Psoas muscle (tissue), 8 donors: Measurements from ENCODE around the gene KIF12. TPM values are rescaled to one million over a fixed set of nuclear protein-coding genes. Genes with fewer than 3 reads are reported as not detected.

Source experiments
- ATAC-seq, 4 donors: fragments of 200-7000 bp; cut with Tn5 transposase; one replicate each; pipeline ENCODE4 v1.9.1; 2020; ENCODE audit warnings: moderate library complexity in 3 of 4, mild to moderate bottlenecking in 2 of 4
- DNase-seq, 2 donors: peaks; one replicate each; pipeline ENCODE4 v3.0.0-alpha.2; 2020
- H3K27ac ChIP-seq: fragments of 200-600 bp; one replicate; pipeline ENCODE4 v1.8.0; 2022
- H3K27me3 ChIP-seq, 3 donors: fragments of 200-600 bp in 1 of 3; one replicate each; pipeline versions ENCODE4 v1.6.1 to v1.8.0; 2013 to 2022; ENCODE audit warnings: low read length in 2 of 3, mild to moderate bottlenecking in 2 of 3, moderate library complexity in 1 of 3; ENCODE audit not compliant: insufficient read depth in 3 of 3
- H3K36me3 ChIP-seq, 2 donors: fragments of 200-600 bp in 1 of 2; one replicate each; pipeline versions ENCODE4 v1.6.1 to v1.8.0; 2013 to 2022; ENCODE audit warnings: low read depth in 1 of 2, mild to moderate bottlenecking in 1 of 2, moderate library complexity in 1 of 2; ENCODE audit not compliant: insufficient read depth in 1 of 2
- H3K4me1 ChIP-seq: fragments of 200-600 bp; one replicate; pipeline ENCODE4 v1.8.0; 2022
- H3K4me3 ChIP-seq: fragments of 200-600 bp; one replicate; pipeline ENCODE4 v1.8.0; 2022; ENCODE audit warnings: mild to moderate bottlenecking
- H3K9me3 ChIP-seq: fragments of 200-600 bp; one replicate; pipeline ENCODE4 v1.8.0; 2022
- CTCF ChIP-seq: fragments of 200-600 bp; IDR thresholded peaks from one replicate; pipeline ENCODE4 v1.8.0; 2022; ENCODE audit warnings: antibody characterized with exemption
- WGBS, 3 donors: extraction: QIAGEN DNeasy Blood & Tissue Kit; methylation state at CpG; one replicate each; pipeline versions ENCODE4 v1.1.6 to v1.1.7; 2013; 5-methylcytosine and 5-hydroxymethylcytosine counted together
- intact Hi-C, 2 donors: fragments of 100-400 bp; cut with DNase I; formaldehyde crosslinking; loops; one replicate each; pipeline versions ENCODE4 v1.11.0 to v1.14.2; 2022
- polyA plus RNA-seq, 3 donors: library from polyadenylated mRNA; stranded (reverse); fragments of 200-250 nt; gene quantifications; one replicate each; pipeline ENCODE4 v1.2.3, GENCODE V29; 2013
- total RNA-seq, 4 donors: library from RNA; stranded (reverse); fragmentation: NEBNext Ultra II Directional in 2 of 4; extraction: Animal tissue kit (Norgen Biotek cat#: 25700) in 2 of 4; gene quantifications; one replicate each; pipeline versions ENCODE4 v1.2.1 to v1.2.4, GENCODE V29; 2021 to 2023
- donor health status: healthy with polysubstance abuse.
- donor health status: DM: no; HTN: no; CAD: no; lungs with moderate emphysema.
- donor health status: Bipolar disorder and iron deficiency.
- donor health status: healthy.
- donor health status: DM: yes; HTN: yes; CAD: no.
- donor health status: DM: no; HTN: no; CAD: no.
- donor health status: DM: no; HTN: no; CAD: no.
- donor health status: DM: yes; HTN: yes; CAD: no.

KIF12 gene
- total and polyA plus RNA-seq, 7 donors = 0.03 to 0.13 (median 0.04) TPM; not detected in 4

GRCh38 chr9:114053246-114054005 is 45.7 kb downstream of the KIF12 start:
- peaks cover 0 to 20% of the 10 kb centered on the region in 2 donors for H3K36me3 ChIP-seq
- H3K27me3 ChIP-seq = no peaks in the 10 kb centered on the region
- ATAC-seq (no peak), DNase-seq (no peak)
- no peak for TF ChIP-seq CTCF
- no peaks in the 10 kb centered on the region for H3K4me1 ChIP-seq
- no peak overlapping the region for H3K4me3 ChIP-seq
- no peak overlapping the region for H3K27ac ChIP-seq
- intact Hi-C loops = no loop called here
- WGBS, 3 donors = 86 to 92% (median 87%) methylated on average over 8 of the region's 8 CpGs
- no peaks in the 10 kb centered on the region for H3K9me3 ChIP-seq

GRCh38 chr9:114051706-114052105 is 47.4 kb downstream of the KIF12 start:
- intact Hi-C loops = no loop called here
- Histone ChIP-seq H3K4me1 (no peaks in the 10 kb centered on the region), H3K9me3 (no peaks in the 10 kb centered on the region), H3K27ac (no peak overlapping the region), H3K36me3 (peaks cover 0 to 27% of the 10 kb centered on the region in 2 donors), H3K27me3 (no peaks in the 10 kb centered on the region), H3K4me3 (no peak overlapping the region)
- no peak for ATAC-seq
- WGBS, 3 donors = 86 to 92% (median 86%) methylated on average over 7 of the region's 7 CpGs
- TF ChIP-seq CTCF = no peak
- DNase-seq = no peak

- peaks cover 0 to 29% of the 10 kb centered on the region in 2 donors for H3K36me3 ChIP-seq
Measured at GRCh38 chr9:114051281-114051680, 47.8 kb downstream of the KIF12 start.

GRCh38 chr9:114050646-114051045 is 48.4 kb downstream of the KIF12 start:
- Histone ChIP-seq H3K4me1 (no peaks in the 10 kb centered on the region), H3K4me3 (no peak overlapping the region), H3K27me3 (no peaks in the 10 kb centered on the region), H3K27ac (no peak overlapping the region), H3K9me3 (no peaks in the 10 kb centered on the region), H3K36me3 (peaks cover 0 to 29% of the 10 kb centered on the region in 2 donors)
- TF ChIP-seq CTCF = no peak
- DNase-seq (no peak), ATAC-seq (no peak)
- WGBS, 3 donors = 94 to 98% (median 95%) methylated on average over 6 of the region's 6 CpGs
- intact Hi-C loops = no loop called here

More at GRCh38 chr9:114051281-114051680, 47.8 kb downstream of the KIF12 start:
- Histone ChIP-seq H3K27me3 (no peaks in the 10 kb centered on the region), H3K4me3 (no peak overlapping the region), H3K4me1 (no peaks in the 10 kb centered on the region), H3K9me3 (no peaks in the 10 kb centered on the region), H3K27ac (no peak overlapping the region)
- intact Hi-C loops = no loop called here
- WGBS, 3 donors = 94 to 98% (median 95%) methylated on average over 15 of the region's 15 CpGs
- DNase-seq (no peak), ATAC-seq (no peak)
- no peak for TF ChIP-seq CTCF

GRCh38 chr9:114050226-114050568 is 48.9 kb downstream of the KIF12 start:
- no peak for DNase-seq
- TF ChIP-seq CTCF = no peak
- Histone ChIP-seq H3K36me3 (peaks cover 0 to 29% of the 10 kb centered on the region in 2 donors), H3K27me3 (no peaks in the 10 kb centered on the region), H3K9me3 (no peaks in the 10 kb centered on the region), H3K4me1 (no peaks in the 10 kb centered on the region), H3K27ac (no peak overlapping the region), H3K4me3 (no peak overlapping the region)
- intact Hi-C loops = no loop called here
- ATAC-seq = no peak
- WGBS, 3 donors = 93 to 95% (median 93%) methylated on average over 11 of the region's 11 CpGs
